ENCODE measurements around the gene KAT7.

DNA sequence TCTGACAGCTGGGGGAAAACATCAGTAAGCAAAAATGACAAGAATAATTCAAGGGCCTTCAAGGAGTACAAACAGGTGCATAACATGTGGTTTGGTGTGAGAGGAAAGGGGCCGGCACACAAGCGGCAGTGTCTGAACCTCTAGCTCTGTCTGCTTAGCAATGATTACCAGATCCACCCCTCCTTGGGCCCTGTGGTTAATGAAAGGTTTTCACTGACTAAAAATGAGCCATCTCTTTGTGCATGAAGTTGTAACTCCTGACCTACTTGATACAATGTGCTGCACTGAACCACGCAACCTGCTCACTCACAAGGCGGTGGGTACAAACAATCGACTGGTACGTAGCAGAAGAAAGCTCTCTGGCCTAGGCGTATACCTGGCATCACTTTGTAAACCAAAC is 39.7 kb upstream of the KAT7 start:
- TF ChIP-seq, protein P1, sequence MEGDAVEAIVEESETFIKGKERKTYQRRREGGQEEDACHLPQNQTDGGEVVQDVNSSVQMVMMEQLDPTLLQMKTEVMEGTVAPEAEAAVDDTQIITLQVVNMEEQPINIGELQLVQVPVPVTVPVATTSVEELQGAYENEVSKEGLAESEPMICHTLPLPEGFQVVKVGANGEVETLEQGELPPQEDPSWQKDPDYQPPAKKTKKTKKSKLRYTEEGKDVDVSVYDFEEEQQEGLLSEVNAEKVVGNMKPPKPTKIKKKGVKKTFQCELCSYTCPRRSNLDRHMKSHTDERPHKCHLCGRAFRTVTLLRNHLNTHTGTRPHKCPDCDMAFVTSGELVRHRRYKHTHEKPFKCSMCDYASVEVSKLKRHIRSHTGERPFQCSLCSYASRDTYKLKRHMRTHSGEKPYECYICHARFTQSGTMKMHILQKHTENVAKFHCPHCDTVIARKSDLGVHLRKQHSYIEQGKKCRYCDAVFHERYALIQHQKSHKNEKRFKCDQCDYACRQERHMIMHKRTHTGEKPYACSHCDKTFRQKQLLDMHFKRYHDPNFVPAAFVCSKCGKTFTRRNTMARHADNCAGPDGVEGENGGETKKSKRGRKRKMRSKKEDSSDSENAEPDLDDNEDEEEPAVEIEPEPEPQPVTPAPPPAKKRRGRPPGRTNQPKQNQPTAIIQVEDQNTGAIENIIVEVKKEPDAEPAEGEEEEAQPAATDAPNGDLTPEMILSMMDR (IDR thresholded peaks at IDR 0.05; ENCODE audit: insufficient read depth, low read length, poor library complexity, severe bottlenecking) = no peak
- TF ChIP-seq EZH2phosphoT487 (conservative IDR thresholded peaks at IDR 0.05; ENCODE audit: low read length) = no peak
